GM12873 (cell line): Measurements from ENCODE around the gene SLC13A2.

Experiments used
- TF ChIP-seq, protein P1 (sequence below): IDR thresholded peaks from 2 replicates; pipeline ENCODE4 v1.5.1; 2012; ENCODE audit warnings: low read depth, mild to moderate bottlenecking, moderate library complexity, low read length, control low read depth; ENCODE audit not compliant: insufficient read depth; ENCODE audit errors: missing control alignments

Gene SLC13A2

DNA sequence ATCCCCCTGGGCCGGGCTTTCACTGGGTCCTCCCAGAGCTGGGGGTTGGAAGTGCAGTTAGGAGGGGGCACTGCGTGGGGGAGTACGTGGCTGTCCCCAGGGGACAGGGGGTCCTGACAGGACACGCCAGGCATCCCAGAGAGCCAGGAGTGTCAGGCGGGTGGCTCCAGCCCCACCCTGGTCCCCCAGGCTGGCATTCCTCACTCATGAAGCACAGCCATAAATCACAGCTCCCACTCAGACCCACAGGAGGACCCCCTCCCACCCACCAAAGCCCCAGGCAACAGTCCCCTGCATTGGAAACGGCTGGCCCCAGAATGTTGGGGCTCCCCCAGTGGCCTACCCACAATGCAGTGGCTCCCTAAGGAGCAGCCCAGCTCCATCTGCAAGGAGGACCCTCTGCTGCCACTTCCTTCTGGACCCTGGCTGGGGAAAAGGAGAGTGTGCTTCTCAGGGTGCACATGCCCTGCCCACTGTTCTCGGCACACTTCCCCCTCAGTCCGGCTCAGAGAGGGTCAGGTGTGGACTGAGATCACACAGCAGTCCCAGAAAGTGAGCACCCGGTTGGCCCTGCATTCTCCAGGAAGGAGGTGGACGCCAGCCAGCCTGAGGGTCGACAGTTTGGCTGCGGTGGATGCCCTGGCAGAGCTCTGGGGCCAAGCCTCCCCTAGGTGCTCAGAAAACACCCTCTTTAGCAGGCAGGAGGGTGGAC lies 25.4 kb downstream of the SLC13A2 start:
- TF ChIP-seq, protein P1, sequence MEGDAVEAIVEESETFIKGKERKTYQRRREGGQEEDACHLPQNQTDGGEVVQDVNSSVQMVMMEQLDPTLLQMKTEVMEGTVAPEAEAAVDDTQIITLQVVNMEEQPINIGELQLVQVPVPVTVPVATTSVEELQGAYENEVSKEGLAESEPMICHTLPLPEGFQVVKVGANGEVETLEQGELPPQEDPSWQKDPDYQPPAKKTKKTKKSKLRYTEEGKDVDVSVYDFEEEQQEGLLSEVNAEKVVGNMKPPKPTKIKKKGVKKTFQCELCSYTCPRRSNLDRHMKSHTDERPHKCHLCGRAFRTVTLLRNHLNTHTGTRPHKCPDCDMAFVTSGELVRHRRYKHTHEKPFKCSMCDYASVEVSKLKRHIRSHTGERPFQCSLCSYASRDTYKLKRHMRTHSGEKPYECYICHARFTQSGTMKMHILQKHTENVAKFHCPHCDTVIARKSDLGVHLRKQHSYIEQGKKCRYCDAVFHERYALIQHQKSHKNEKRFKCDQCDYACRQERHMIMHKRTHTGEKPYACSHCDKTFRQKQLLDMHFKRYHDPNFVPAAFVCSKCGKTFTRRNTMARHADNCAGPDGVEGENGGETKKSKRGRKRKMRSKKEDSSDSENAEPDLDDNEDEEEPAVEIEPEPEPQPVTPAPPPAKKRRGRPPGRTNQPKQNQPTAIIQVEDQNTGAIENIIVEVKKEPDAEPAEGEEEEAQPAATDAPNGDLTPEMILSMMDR = no peak

- TF ChIP-seq, protein P1 = no peak
Observed at GRCh38 chr17:28499364-28499664, 25.9 kb downstream of the SLC13A2 start.

GRCh38 chr17:28499684-28500357 lies 26.4 kb downstream of the SLC13A2 start:
- TF ChIP-seq, protein P1 = no peak

- TF ChIP-seq, protein P1 = no peak
Observed at GRCh38 chr17:28500712-28501379, 27.4 kb downstream of the SLC13A2 start.

DNA sequence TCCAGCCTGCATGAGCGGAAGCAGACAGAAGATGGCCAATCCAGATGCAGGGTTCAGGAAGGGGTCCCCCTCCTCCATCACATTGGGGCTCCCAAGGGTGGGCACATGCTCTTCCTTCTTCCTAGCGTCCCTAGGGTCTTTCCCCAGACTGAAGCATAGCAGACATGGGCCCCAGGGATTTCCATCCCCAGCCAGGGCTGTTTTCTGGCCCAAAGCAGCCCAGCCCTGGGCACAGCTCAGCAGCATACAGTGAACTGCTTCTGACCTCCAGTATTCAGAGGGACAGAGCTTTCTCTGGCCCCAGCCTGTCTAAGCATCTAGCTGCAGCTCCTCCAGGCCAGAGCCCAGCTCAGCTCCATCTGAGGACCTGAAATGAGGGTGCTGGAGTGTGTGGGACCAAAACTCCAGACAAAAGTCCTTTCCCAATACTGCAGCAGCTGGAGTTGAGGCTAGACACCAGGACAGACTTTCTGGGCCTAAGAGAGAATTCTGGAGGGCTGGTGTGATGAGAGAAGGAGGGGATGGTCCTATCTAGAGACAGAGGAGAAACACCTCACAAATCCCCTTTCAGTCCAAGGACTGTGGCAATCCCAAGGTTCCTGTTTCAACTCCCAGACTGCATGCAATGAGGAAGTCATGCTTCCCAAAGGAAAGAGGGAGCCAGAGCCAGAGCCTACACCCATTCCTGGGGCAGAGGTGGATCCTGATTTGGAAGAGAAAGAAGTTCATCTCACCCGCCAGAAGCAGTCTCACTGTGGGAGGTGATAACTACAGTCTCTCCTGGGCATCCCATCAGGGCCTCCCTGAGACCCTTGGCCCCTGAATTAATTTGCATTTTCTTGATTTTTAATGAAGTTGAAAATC lies 28.2 kb downstream of the SLC13A2 start:
- TF ChIP-seq, protein P1 = no peak

- TF ChIP-seq, protein P1 = no peak
Observed at GRCh38 chr17:28503420-28503819, 30.0 kb downstream of the SLC13A2 start.
